ENCODE results near the gene FAM151B. TPM values are rescaled to one million over a fixed set of nuclear protein-coding genes. Genes with fewer than 3 reads are reported as not detected.

Gene FAM151B
- total and polyA plus RNA-seq, 2 of the 8 experiments (the other 6 are each of a cell fraction or from before 2014, with no cell fraction given) = 0.62 to 1.1 TPM

DNA sequence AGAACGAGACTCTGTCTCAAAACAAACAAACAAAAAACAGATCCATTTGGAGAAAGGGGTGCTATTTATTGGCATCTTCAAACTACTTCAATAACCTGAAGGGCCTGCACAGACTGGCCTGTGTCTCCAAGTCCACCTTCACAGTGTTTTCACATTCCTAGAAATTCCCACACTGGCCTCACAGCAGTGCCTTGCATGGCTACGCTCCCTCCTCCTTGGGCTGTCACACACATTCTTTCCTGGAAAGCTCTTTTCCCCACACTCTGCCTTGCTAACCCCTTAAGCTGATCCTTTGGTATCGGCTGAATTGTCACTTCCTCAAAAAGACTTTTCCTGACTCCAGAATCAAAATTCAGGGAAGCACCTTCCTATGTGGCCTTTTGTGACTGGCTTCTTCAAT lies 19.8 kb downstream of the FAM151B start (continued):
- TF ChIP-seq, protein P1, sequence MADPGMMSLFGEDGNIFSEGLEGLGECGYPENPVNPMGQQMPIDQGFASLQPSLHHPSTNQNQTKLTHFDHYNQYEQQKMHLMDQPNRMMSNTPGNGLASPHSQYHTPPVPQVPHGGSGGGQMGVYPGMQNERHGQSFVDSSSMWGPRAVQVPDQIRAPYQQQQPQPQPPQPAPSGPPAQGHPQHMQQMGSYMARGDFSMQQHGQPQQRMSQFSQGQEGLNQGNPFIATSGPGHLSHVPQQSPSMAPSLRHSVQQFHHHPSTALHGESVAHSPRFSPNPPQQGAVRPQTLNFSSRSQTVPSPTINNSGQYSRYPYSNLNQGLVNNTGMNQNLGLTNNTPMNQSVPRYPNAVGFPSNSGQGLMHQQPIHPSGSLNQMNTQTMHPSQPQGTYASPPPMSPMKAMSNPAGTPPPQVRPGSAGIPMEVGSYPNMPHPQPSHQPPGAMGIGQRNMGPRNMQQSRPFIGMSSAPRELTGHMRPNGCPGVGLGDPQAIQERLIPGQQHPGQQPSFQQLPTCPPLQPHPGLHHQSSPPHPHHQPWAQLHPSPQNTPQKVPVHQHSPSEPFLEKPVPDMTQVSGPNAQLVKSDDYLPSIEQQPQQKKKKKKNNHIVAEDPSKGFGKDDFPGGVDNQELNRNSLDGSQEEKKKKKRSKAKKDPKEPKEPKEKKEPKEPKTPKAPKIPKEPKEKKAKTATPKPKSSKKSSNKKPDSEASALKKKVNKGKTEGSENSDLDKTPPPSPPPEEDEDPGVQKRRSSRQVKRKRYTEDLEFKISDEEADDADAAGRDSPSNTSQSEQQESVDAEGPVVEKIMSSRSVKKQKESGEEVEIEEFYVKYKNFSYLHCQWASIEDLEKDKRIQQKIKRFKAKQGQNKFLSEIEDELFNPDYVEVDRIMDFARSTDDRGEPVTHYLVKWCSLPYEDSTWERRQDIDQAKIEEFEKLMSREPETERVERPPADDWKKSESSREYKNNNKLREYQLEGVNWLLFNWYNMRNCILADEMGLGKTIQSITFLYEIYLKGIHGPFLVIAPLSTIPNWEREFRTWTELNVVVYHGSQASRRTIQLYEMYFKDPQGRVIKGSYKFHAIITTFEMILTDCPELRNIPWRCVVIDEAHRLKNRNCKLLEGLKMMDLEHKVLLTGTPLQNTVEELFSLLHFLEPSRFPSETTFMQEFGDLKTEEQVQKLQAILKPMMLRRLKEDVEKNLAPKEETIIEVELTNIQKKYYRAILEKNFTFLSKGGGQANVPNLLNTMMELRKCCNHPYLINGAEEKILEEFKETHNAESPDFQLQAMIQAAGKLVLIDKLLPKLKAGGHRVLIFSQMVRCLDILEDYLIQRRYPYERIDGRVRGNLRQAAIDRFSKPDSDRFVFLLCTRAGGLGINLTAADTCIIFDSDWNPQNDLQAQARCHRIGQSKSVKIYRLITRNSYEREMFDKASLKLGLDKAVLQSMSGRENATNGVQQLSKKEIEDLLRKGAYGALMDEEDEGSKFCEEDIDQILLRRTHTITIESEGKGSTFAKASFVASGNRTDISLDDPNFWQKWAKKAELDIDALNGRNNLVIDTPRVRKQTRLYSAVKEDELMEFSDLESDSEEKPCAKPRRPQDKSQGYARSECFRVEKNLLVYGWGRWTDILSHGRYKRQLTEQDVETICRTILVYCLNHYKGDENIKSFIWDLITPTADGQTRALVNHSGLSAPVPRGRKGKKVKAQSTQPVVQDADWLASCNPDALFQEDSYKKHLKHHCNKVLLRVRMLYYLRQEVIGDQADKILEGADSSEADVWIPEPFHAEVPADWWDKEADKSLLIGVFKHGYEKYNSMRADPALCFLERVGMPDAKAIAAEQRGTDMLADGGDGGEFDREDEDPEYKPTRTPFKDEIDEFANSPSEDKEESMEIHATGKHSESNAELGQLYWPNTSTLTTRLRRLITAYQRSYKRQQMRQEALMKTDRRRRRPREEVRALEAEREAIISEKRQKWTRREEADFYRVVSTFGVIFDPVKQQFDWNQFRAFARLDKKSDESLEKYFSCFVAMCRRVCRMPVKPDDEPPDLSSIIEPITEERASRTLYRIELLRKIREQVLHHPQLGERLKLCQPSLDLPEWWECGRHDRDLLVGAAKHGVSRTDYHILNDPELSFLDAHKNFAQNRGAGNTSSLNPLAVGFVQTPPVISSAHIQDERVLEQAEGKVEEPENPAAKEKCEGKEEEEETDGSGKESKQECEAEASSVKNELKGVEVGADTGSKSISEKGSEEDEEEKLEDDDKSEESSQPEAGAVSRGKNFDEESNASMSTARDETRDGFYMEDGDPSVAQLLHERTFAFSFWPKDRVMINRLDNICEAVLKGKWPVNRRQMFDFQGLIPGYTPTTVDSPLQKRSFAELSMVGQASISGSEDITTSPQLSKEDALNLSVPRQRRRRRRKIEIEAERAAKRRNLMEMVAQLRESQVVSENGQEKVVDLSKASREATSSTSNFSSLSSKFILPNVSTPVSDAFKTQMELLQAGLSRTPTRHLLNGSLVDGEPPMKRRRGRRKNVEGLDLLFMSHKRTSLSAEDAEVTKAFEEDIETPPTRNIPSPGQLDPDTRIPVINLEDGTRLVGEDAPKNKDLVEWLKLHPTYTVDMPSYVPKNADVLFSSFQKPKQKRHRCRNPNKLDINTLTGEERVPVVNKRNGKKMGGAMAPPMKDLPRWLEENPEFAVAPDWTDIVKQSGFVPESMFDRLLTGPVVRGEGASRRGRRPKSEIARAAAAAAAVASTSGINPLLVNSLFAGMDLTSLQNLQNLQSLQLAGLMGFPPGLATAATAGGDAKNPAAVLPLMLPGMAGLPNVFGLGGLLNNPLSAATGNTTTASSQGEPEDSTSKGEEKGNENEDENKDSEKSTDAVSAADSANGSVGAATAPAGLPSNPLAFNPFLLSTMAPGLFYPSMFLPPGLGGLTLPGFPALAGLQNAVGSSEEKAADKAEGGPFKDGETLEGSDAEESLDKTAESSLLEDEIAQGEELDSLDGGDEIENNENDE (IDR thresholded peaks at IDR 0.05; ENCODE audit: insufficient replicate concordance, low read length) = no peak
- TF ChIP-seq KDM5A (IDR thresholded peaks at IDR 0.05; ENCODE audit: low read length) (no peak), RBBP5 (IDR thresholded peaks at IDR 0.05; ENCODE audit: borderline replicate concordance, low read depth, low read length) (no peak), POLR2AphosphoS5 (IDR thresholded peaks at IDR 0.05; ENCODE audit: low read depth, low read length) (no peak), NRF1 (IDR thresholded peaks at IDR 0.05; ENCODE audit: low read depth, low read length) (no peak), POLR2A (IDR thresholded peaks at IDR 0.05; ENCODE audit: control extremely low read depth in 1 of 2, low read depth in 2 of 2, low read length in 2 of 2) (no peak), BRCA1 (IDR thresholded peaks at IDR 0.05; ENCODE audit: low read depth, low read length) (no peak), TCF12 (IDR thresholded peaks at IDR 0.05; ENCODE audit: low read depth, low read length) (no peak), JUND (IDR thresholded peaks at IDR 0.05; ENCODE audit: low read length) (no peak), SIN3A (conservative IDR thresholded peaks at IDR 0.05 in 1 of 2, IDR thresholded peaks at IDR 0.05 in 1 of 2; ENCODE audit: low read depth in 1 of 2, low read length in 2 of 2) (no peak), SIX5 (IDR thresholded peaks at IDR 0.05; ENCODE audit: low read depth, low read length) (no peak)
- TF ChIP-seq, protein P2, sequence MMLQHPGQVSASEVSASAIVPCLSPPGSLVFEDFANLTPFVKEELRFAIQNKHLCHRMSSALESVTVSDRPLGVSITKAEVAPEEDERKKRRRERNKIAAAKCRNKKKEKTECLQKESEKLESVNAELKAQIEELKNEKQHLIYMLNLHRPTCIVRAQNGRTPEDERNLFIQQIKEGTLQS (IDR thresholded peaks at IDR 0.05; ENCODE audit: insufficient read depth, low read depth, low read length) = no peak
